K562 (cell line): ENCODE results near the gene OSBP2. TPM values are rescaled to one million over a fixed set of nuclear protein-coding genes. Genes with fewer than 3 reads are reported as not detected.

Source experiments
- ATAC-seq: fragments of 200-7000 bp; cut with Tn5 transposase; 3 replicates; pipeline ENCODE4 v1.9.1; 2020; ENCODE audit warnings: moderate library complexity
- BruUV-seq: library from RNA; stranded (reverse); fragments of 400-500 nt; replicated peaks from 2 replicates; lab custom pipeline; 2021; lab: Mats Ljungman, UMichigan
- CTCF ChIA-PET: fragments of 300-600 bp; formaldehyde crosslinking; extraction: SDS; loops from one replicate; lab custom pipeline; 2021; ENCODE audit warnings: low intra/inter-chr PET ratio; lab: Yijun Ruan, JAX
- POLR2A ChIA-PET: fragments of 300-600, 350-650 bp; sonication (Branson Sonifier 250); formaldehyde crosslinking; extraction: SDS; loops from one replicate; lab custom pipeline; 2021; ENCODE audit warnings: antibody characterized with exemption, inconsistent platforms; lab: Yijun Ruan, JAX
- DNase-seq, 4 experiments: peaks; one replicate each; pipeline versions ENCODE4 v3.0.0 to v3.0.0-alpha.2; 2011 to 2018; ENCODE audit warnings: low spot score in 3 of 4, mixed read lengths in 3 of 4; ENCODE audit errors: extremely low read depth in 1 of 4
- FAIRE-seq: peaks from 2 replicates; lab custom pipeline; 2011; peaks lifted over from hg19 to GRCh38; lab: Jason Lieb, UNC
- H2AFZ ChIP-seq: 2 replicates; pipeline ENCODE4 v1.6.0; 2011; ENCODE audit warnings: low read depth, low read length, control low read depth, inconsistent platforms
- H3K27ac ChIP-seq: fragments of 200-600 bp; 3 replicates; pipeline ENCODE4 v1.8.0; 2011; ENCODE audit warnings: low read depth, mild to moderate bottlenecking, control low read depth, inconsistent platforms, low read length, moderate library complexity, mixed read lengths; ENCODE audit errors: extremely low read depth
- H3K27me3 ChIP-seq, 2 experiments: fragments of 300-600 bp in 1 of 2; 2 replicates in 1 of 2; 3 replicates in 1 of 2; pipeline versions ENCODE4 v1.6.0 to v1.8.0; 2011; ENCODE audit warnings: inconsistent platforms in 2 of 2, low read length in 2 of 2, mild to moderate bottlenecking in 1 of 2, mixed read lengths in 1 of 2, moderate library complexity in 1 of 2; ENCODE audit not compliant: control insufficient read depth in 2 of 2, insufficient read depth in 2 of 2
- H3K36me3 ChIP-seq: fragments of 300-600 bp; 3 replicates; pipeline ENCODE4 v1.8.0; 2011; ENCODE audit warnings: mild to moderate bottlenecking, low read length, inconsistent platforms; ENCODE audit not compliant: control insufficient read depth, insufficient read depth
- H3K4me1 ChIP-seq, 2 experiments: fragments of 200-600 bp in 1 of 2; replicated peaks in 1 of 2; 2 replicates in 1 of 2; 3 replicates in 1 of 2; pipeline versions ENCODE4 v1.5.1 to v1.8.0; 2011; ENCODE audit warnings: inconsistent platforms in 2 of 2, low read length in 2 of 2, mild to moderate bottlenecking in 1 of 2, mixed read lengths in 1 of 2, moderate library complexity in 1 of 2; ENCODE audit not compliant: control insufficient read depth in 2 of 2, insufficient read depth in 2 of 2
- H3K4me2 ChIP-seq: 2 replicates; pipeline ENCODE4 v1.6.1; 2011; ENCODE audit warnings: low read length, control low read depth, inconsistent platforms, mixed read lengths; ENCODE audit not compliant: insufficient read depth
- H3K4me3 ChIP-seq: fragments of 200-600 bp; sonication (generic), shearing (Covaris generic); 2 replicates; pipeline ENCODE4 v1.5.1; 2016; ENCODE audit warnings: control low read depth, inconsistent platforms
- H3K79me2 ChIP-seq: fragments of 200-600 bp; 3 replicates; pipeline ENCODE4 v1.8.0; 2011; ENCODE audit warnings: low read length, inconsistent platforms; ENCODE audit not compliant: control insufficient read depth, insufficient read depth
- H3K9ac ChIP-seq, 2 experiments: 2 replicates each; pipeline versions ENCODE4 v1.6.0 to v1.6.1; 2011; ENCODE audit warnings: low read depth in 2 of 2, low read length in 2 of 2, control low read depth in 1 of 2, inconsistent platforms in 1 of 2, mild to moderate bottlenecking in 1 of 2, mixed read lengths in 1 of 2; ENCODE audit not compliant: insufficient read depth in 1 of 2
- H3K9me1 ChIP-seq: one replicate; pipeline ENCODE4 v1.6.0; 2011; ENCODE audit warnings: inconsistent platforms, mild to moderate bottlenecking, low read length, moderate library complexity; ENCODE audit not compliant: control insufficient read depth, insufficient read depth
- H3K9me3 ChIP-seq: replicated peaks from 2 replicates; pipeline ENCODE4 v1.5.1; 2011; ENCODE audit warnings: low read depth, low read length, inconsistent platforms; ENCODE audit not compliant: control insufficient read depth, insufficient read depth
- H4K20me1 ChIP-seq: replicated peaks from 2 replicates; pipeline ENCODE4 v1.6.1; 2011; ENCODE audit warnings: low read length, inconsistent platforms, mixed read lengths; ENCODE audit not compliant: control insufficient read depth, insufficient read depth
- CBFA2T2 ChIP-seq: fragments of 450-650 bp; conservative IDR thresholded peaks from 2 replicates; pipeline ENCODE4 v1.6.1; 2017; ENCODE audit warnings: mild to moderate bottlenecking
- CBFA2T3 ChIP-seq: fragments of 450-650 bp; IDR thresholded peaks from 2 replicates; pipeline ENCODE4 v1.6.1; 2017
- CHCHD3 ChIP-seq: fragments of 250-450 bp; sonication (Bioruptor Pico); IDR thresholded peaks from 2 replicates; pipeline ENCODE4 v2.1.2; 2022; ENCODE audit warnings: mild to moderate bottlenecking
- CHD2 ChIP-seq: IDR thresholded peaks from 2 replicates; pipeline ENCODE4 v1.6.1; 2011; ENCODE audit warnings: low read depth, low read length
- DMBX1 ChIP-seq: fragments of 250-450 bp; sonication (Bioruptor Pico); IDR thresholded peaks from 2 replicates; pipeline ENCODE4 v1.8.0; 2022; ENCODE audit warnings: inconsistent platforms, mild to moderate bottlenecking, moderate library complexity, borderline replicate concordance
- E2F5 ChIP-seq: sonication (generic); formaldehyde crosslinking; IDR thresholded peaks from 2 replicates; pipeline ENCODE4 v1.8.0; 2022; ENCODE audit warnings: mild to moderate bottlenecking, missing genetic modification reagents
- EGR1 ChIP-seq: fragments of 450-650 bp; conservative IDR thresholded peaks from 2 replicates; pipeline ENCODE4 v1.6.1; 2017; ENCODE audit warnings: mild to moderate bottlenecking
- LARP7 ChIP-seq: fragments of 450-650 bp; IDR thresholded peaks from 2 replicates; pipeline ENCODE4 v1.6.1; 2016
- MNT ChIP-seq, 2 experiments: fragments of 450-650 bp; conservative IDR thresholded peaks; 2 replicates each; pipeline ENCODE4 v1.6.1; 2017; ENCODE audit warnings: mild to moderate bottlenecking in 2 of 2, moderate library complexity in 2 of 2
- MYNN ChIP-seq, 2 experiments: sonication (generic); formaldehyde crosslinking in 1 of 2; IDR thresholded peaks; 2 replicates each; pipeline versions ENCODE4 v1.5.0 to v1.6.1; 2016 to 2020; ENCODE audit warnings: antibody characterized with exemption in 1 of 2, missing genetic modification reagents in 1 of 2
- NR2F6 ChIP-seq: fragments of 450-650 bp; formaldehyde crosslinking; IDR thresholded peaks from 2 replicates; pipeline ENCODE4 v1.4.0; 2020; ENCODE audit warnings: mild to moderate bottlenecking
- PCBP1 ChIP-seq: fragments of 200-400 bp; formaldehyde crosslinking; IDR thresholded peaks from 2 replicates; pipeline ENCODE4 v1.6.1; 2018; ENCODE audit warnings: mild to moderate bottlenecking, low read depth, low read length; ENCODE audit not compliant: poor library complexity, severe bottlenecking
- SAFB2 ChIP-seq: fragments of 200-400 bp; formaldehyde crosslinking; IDR thresholded peaks from 2 replicates; pipeline ENCODE4 v1.6.1; 2018; ENCODE audit warnings: borderline replicate concordance, low read length, low read depth, moderate library complexity; ENCODE audit not compliant: severe bottlenecking
- SP2 ChIP-seq: IDR thresholded peaks from 2 replicates; pipeline ENCODE4 v1.6.1; 2011; ENCODE audit warnings: mild to moderate bottlenecking, low read depth, low read length, moderate library complexity; ENCODE audit not compliant: poor library complexity, severe bottlenecking; ENCODE audit errors: extremely low read depth
- ZFX ChIP-seq: sonication (generic); formaldehyde crosslinking; IDR thresholded peaks from 2 replicates; pipeline ENCODE4 v1.8.0; 2022; ENCODE audit warnings: mild to moderate bottlenecking, missing genetic modification reagents, moderate library complexity
- ZNF253 ChIP-seq: fragments of 250-450 bp; sonication (Bioruptor Pico); conservative IDR thresholded peaks from 2 replicates; pipeline ENCODE4 v1.6.1; 2021; ENCODE audit warnings: mild to moderate bottlenecking
- ZNF274 ChIP-seq: IDR thresholded peaks from 2 replicates; pipeline ENCODE4 v1.6.1; 2011; ENCODE audit warnings: low read depth, mild to moderate bottlenecking, low read length, moderate library complexity, borderline replicate concordance
- ZNF551 ChIP-seq: fragments of 250-450 bp; sonication (Bioruptor Pico); IDR thresholded peaks from 2 replicates; pipeline ENCODE4 v1.5.0; 2021; ENCODE audit warnings: mild to moderate bottlenecking, moderate library complexity
- ZNF75A ChIP-seq: fragments of 450-650 bp; formaldehyde crosslinking; IDR thresholded peaks from 2 replicates; pipeline ENCODE4 v1.4.0; 2020; ENCODE audit warnings: mild to moderate bottlenecking
- ZNF764 ChIP-seq: fragments of 250-450 bp; sonication (Bioruptor Pico); IDR thresholded peaks from 2 replicates; pipeline ENCODE4 v1.4.0; 2020; ENCODE audit warnings: low read depth, mild to moderate bottlenecking, moderate library complexity
- WGBS: fragments of 100-300 bp; shearing (Covaris generic); methylation state at CpG from one replicate; pipeline ENCODE4 v1.1.6; 2016; ENCODE audit warnings: low coverage, mixed read lengths; ENCODE audit not compliant: insufficient coverage; ENCODE audit errors: missing lambda C conversion rate; 5-methylcytosine and 5-hydroxymethylcytosine counted together
- in situ Hi-C: fragments of 300-500 bp; cut with MboI; formaldehyde crosslinking; loops from 4 replicates; pipeline ENCODE4 v1.15.0; 2018; ENCODE audit warnings: inconsistent platforms, mixed read lengths
- intact Hi-C: fragments of 100-400 bp; cut with micrococcal nuclease; formaldehyde crosslinking; loops from 2 replicates; pipeline ENCODE4 v1.14.2; 2022
- polyA plus RNA-seq, 8 experiments: library from polyadenylated mRNA; depleted of rRNA in 4 of 8; stranded (reverse) in 5 of 8; unstranded in 3 of 8; fragments of >200 nt; fragmentation: Nextera tagmentation in 2 of 8; fragmentation: Illumina TruSeq in 1 of 8; extraction: Ambion mirVana in 2 of 8; extraction: Trizol in 1 of 8; gene quantifications; 2 replicates each; pipeline versions ENCODE4 v1.2.1 to v1.2.3, GENCODE V29; 2011 to 2014; ENCODE audit warnings: inconsistent platforms in 1 of 8, missing spikeins in 1 of 8
- total RNA-seq, 7 experiments: library from RNA; depleted of rRNA in 6 of 7; stranded (reverse); fragments of >200 nt in 6 of 7; fragmentation: Illumina TruSeq in 2 of 7; extraction: Trizol in 2 of 7; gene quantifications; 2 replicates each; pipeline versions ENCODE4 v1.2.1 to v1.2.3, GENCODE V29; 2011 to 2021; ENCODE audit warnings: low replicate concordance in 1 of 7

The OSBP2 gene
- total and polyA plus RNA-seq, 9 of the 15 experiments (the other 6 are each of a cell fraction or from before 2014, with no cell fraction given), result 0.52 to 29.5 (median 21.6) TPM

DNA sequence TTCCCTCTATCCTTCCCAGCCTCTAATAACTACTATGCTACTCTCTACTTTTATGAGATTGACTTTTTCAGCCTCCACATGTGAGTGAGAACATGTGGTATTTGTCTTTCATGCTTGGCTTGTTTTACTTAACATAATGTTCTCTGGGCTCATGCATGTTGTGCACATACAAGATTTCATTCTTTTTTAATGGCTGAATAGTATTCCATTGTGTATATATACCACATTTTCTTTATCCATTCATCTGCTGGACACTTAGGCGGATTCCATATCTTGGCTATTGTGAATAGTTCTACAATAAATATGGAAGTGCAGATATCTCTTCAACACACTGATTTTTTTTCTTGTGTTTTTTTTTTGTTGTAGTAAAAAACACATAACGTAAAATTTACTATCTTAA is 19.4 kb downstream of the OSBP2 start (continued):
- TF ChIP-seq DMBX1 (CRISPR knock-in tag) (no peak), LARP7 (no peak), CHD2 (no peak)

DNA sequence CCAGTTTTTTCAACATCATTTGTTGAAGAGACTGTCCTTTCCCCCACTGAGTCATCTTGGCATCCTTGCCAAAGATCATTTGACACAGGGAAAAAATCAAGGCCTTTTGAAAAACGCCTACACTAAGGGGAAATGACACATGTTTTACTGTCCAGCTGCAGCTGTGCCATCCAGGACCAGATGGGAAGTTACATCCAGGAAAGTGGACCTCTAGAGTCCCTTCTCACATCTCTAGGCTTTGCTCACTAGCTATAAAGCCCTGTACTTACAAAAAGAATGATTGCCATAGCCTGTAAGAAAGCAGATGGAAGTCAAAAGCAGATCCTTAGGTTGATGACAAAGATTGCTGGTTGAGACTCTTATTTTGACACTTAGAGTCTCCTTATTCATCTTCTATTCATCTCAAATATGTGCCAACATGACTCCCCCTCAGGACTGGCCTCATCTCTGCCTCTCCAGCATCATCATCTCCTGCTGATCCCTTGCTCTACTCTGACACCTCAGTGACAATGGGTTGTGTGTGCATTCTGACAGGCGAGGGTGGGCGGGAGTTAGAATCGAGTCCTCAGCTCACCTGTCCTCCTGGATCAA is 22.8 kb downstream of the OSBP2 start:
- H3K4me1 ChIP-seq, result peaks cover 0 to 11% of the 10 kb centered on the region in 2 experiments; a peak in 4 of 5 replicates
- no peak overlapping the region for H2AFZ ChIP-seq
- no peak overlapping the region for H3K4me2 ChIP-seq
- H3K9ac ChIP-seq, result no peak overlapping the region
- H3K9me3 ChIP-seq, result no peaks in the 10 kb centered on the region
- FAIRE-seq (no peak), ATAC-seq (no peak), DNase-seq (no peak)
- H4K20me1 ChIP-seq, result no peaks in the 10 kb centered on the region
- H3K79me2 ChIP-seq, result no peaks in the 10 kb centered on the region
- H3K36me3 ChIP-seq, result no peaks in the 10 kb centered on the region
- intact Hi-C loops, result no loop called here
- no peak overlapping the region for H3K4me3 ChIP-seq
- no peaks in the 10 kb centered on the region for H3K27me3 ChIP-seq
- H3K9me1 ChIP-seq, result no peaks in the 10 kb centered on the region
- no TSS peak for BruUV-seq
- no peak overlapping the region for H3K27ac ChIP-seq
- in situ Hi-C loops, result no loop called here
- ChIA-PET POLR2A (interaction anchor here (1.1 kb wide), 1 partner anchor 12 kb away, joined by 5 read pairs; no protein-coding TSS in a partner anchor), CTCF (no interaction called here)
- WGBS, result 18% methylated on average over 4 of the region's 4 CpGs
- TF ChIP-seq SP2 (no peak), MNT (conservative IDR thresholded peaks at IDR 0.05) (no peak), ZNF764 (CRISPR knock-in tag) (no peak), ZNF551 (no peak), NR2F6 (no peak), SAFB2 (no peak), CHCHD3 (CRISPR knock-in tag) (no peak), CBFA2T3 (peak; percentile 39; the same call in 1 of the 2 replicates), ZNF253 (CRISPR knock-in tag) (no peak), PCBP1 (no peak), MYNN (IDR thresholded peaks at IDR 0.05) (peak; percentile 98), MYNN (CRISPR knock-in tag; IDR thresholded peaks at IDR 0.05) (peak; percentile 66; the same call in 1 of the 2 replicates), E2F5 (CRISPR knock-in tag) (no peak), ZNF274 (no peak), ZFX (CRISPR knock-in tag) (no peak), CBFA2T2 (0 out of 2 replicates have a peak, but pooled peaks have one; percentile 18), EGR1 (peak; percentile 69), ZNF75A (no peak)
